H1 (cell line): ENCODE data around the gene NUDCD2. TPM values are rescaled to one million over a fixed set of nuclear protein-coding genes. Genes with fewer than 3 reads are reported as not detected.

ENCODE experiments used
- CTCF ChIA-PET: fragments of 300-600 bp; sonication (Branson Sonifier 250); formaldehyde crosslinking; loops from one replicate; lab custom pipeline; 2021; ENCODE audit not compliant: partially characterized antibody; lab: Charles Lee
- POLR2A ChIA-PET: fragments of 300-600 bp; sonication (Branson Sonifier 250); formaldehyde crosslinking; loops from one replicate; lab custom pipeline; 2021; ENCODE audit warnings: inconsistent platforms; ENCODE audit not compliant: partially characterized antibody; lab: Charles Lee
- DNase-seq, 2 experiments: peaks; one replicate each; pipeline versions ENCODE4 v3.0.0 to v3.0.0-alpha.2; 2010 to 2022; ENCODE audit warnings: low spot score in 2 of 2, low read depth in 1 of 2, mixed read lengths in 1 of 2
- FAIRE-seq: peaks from 2 replicates; lab custom pipeline; 2011; peaks lifted over from hg19 to GRCh38; lab: Jason Lieb, UNC
- H2AFZ ChIP-seq: 2 replicates; pipeline ENCODE4 v1.8.1; 2012; ENCODE audit warnings: low read length, inconsistent platforms
- H2AK5ac ChIP-seq: 2 replicates; pipeline ENCODE4 v1.6.1; 2013; ENCODE audit warnings: low read depth, low read length
- H2BK120ac ChIP-seq: replicated peaks from 2 replicates; pipeline ENCODE3; 2013; ENCODE audit warnings: low read depth, low read length, inconsistent platforms
- H2BK12ac ChIP-seq: 2 replicates; pipeline ENCODE4 v1.6.1; 2013; ENCODE audit warnings: low read depth, low read length
- H2BK15ac ChIP-seq: 2 replicates; pipeline ENCODE4 v1.6.1; 2013; ENCODE audit warnings: low read length
- H2BK20ac ChIP-seq: 2 replicates; pipeline ENCODE4 v1.6.1; 2013; ENCODE audit warnings: low read length
- H2BK5ac ChIP-seq: 2 replicates; pipeline ENCODE4 v1.6.1; 2013; ENCODE audit warnings: low read depth, low read length
- H3K14ac ChIP-seq: 2 replicates; pipeline ENCODE4 v1.6.1; 2013; ENCODE audit warnings: inconsistent platforms; ENCODE audit not compliant: insufficient read length
- H3K18ac ChIP-seq: 2 replicates; pipeline ENCODE4 v1.6.1; 2013; ENCODE audit warnings: low read length; ENCODE audit errors: extremely low read depth
- H3K23ac ChIP-seq: 2 replicates; pipeline ENCODE4 v1.6.1; 2013; ENCODE audit warnings: inconsistent platforms; ENCODE audit not compliant: insufficient read length
- H3K23me2 ChIP-seq: 2 replicates; pipeline ENCODE4 v1.6.1; 2013; ENCODE audit warnings: low read depth, low read length
- H3K27ac ChIP-seq: 2 replicates; pipeline ENCODE4 v1.6.1; 2011; ENCODE audit warnings: low read depth, low read length, inconsistent platforms
- H3K27me3 ChIP-seq, 4 experiments: replicated peaks in 1 of 4; 1 replicate in 1 of 4; 2 replicates in 3 of 4; pipeline versions ENCODE4 v1.6.1 to v1.8.1; 2011 to 2013; ENCODE audit warnings: low read length in 3 of 4, mild to moderate bottlenecking in 3 of 4, inconsistent platforms in 2 of 4, mixed read lengths in 2 of 4, moderate library complexity in 1 of 4; ENCODE audit not compliant: control insufficient read depth in 3 of 4, insufficient read depth in 3 of 4; ENCODE audit errors: extremely low read depth in 1 of 4
- H3K36me3 ChIP-seq, 4 experiments: 2 replicates each; pipeline versions ENCODE4 v1.6.1 to v1.8.1; 2011 to 2013; ENCODE audit warnings: mild to moderate bottlenecking in 4 of 4, low read length in 3 of 4, moderate library complexity in 2 of 4, control low read depth in 1 of 4, inconsistent platforms in 1 of 4; ENCODE audit not compliant: insufficient read depth in 4 of 4, control insufficient read depth in 2 of 4
- H3K4ac ChIP-seq: replicated peaks from 2 replicates; pipeline ENCODE3; 2013; ENCODE audit warnings: low read length, low read depth, mixed read lengths, inconsistent platforms; ENCODE audit not compliant: insufficient read length
- H3K4me1 ChIP-seq, 4 experiments: replicated peaks in 1 of 4; 1 replicate in 1 of 4; 2 replicates in 3 of 4; pipeline versions ENCODE4 v1.6.1 to v1.8.1; 2011 to 2013; ENCODE audit warnings: low read length in 3 of 4, inconsistent platforms in 2 of 4, mixed read lengths in 1 of 4; ENCODE audit not compliant: insufficient read depth in 4 of 4, control insufficient read depth in 3 of 4
- H3K4me2 ChIP-seq, 2 experiments: 2 replicates each; pipeline versions ENCODE4 v1.6.1 to v1.8.1; 2011 to 2013; ENCODE audit warnings: low read depth in 2 of 2, low read length in 2 of 2, control low read depth in 1 of 2, inconsistent platforms in 1 of 2, mild to moderate bottlenecking in 1 of 2; ENCODE audit not compliant: insufficient read depth in 1 of 2
- H3K4me3 ChIP-seq, 4 experiments: fragments of 200-600, 300-600 bp in 1 of 4; sonication (generic), shearing (Covaris generic), sonication (Bioruptor Twin) in 1 of 4; 2 replicates each; pipeline versions ENCODE4 v1.5.1 to v1.8.1; 2011 to 2016; ENCODE audit warnings: low read length in 4 of 4, low read depth in 3 of 4, control low read depth in 2 of 4, inconsistent platforms in 2 of 4, mild to moderate bottlenecking in 2 of 4, mixed read lengths in 1 of 4, moderate library complexity in 1 of 4; ENCODE audit not compliant: insufficient read depth in 2 of 4; ENCODE audit errors: extremely low read depth in 1 of 4
- H3K56ac ChIP-seq: replicated peaks from 2 replicates; pipeline ENCODE3; 2013; ENCODE audit warnings: low read depth, mild to moderate bottlenecking, mixed read lengths, low read length, inconsistent platforms; ENCODE audit not compliant: insufficient read length
- H3K79me1 ChIP-seq: 2 replicates; pipeline ENCODE4 v1.6.1; 2013; ENCODE audit warnings: low read depth, low read length, control low read depth
- H3K79me2 ChIP-seq, 2 experiments: 2 replicates each; pipeline versions ENCODE4 v1.6.1 to v1.8.1; 2012 to 2013; ENCODE audit warnings: low read length in 2 of 2, mild to moderate bottlenecking in 2 of 2, inconsistent platforms in 1 of 2; ENCODE audit not compliant: insufficient read depth in 2 of 2, control insufficient read depth in 1 of 2
- H3K9ac ChIP-seq, 4 experiments: replicated peaks in 1 of 4; 1 replicate in 1 of 4; 2 replicates in 3 of 4; pipeline versions ENCODE4 v1.6.1 to v1.8.1; 2011 to 2013; ENCODE audit warnings: low read depth in 3 of 4, low read length in 3 of 4, control low read depth in 2 of 4, mild to moderate bottlenecking in 2 of 4, moderate library complexity in 2 of 4, inconsistent platforms in 1 of 4; ENCODE audit errors: extremely low read depth in 1 of 4
- H3K9me3 ChIP-seq, 2 experiments: 2 replicates each; pipeline versions ENCODE4 v1.6.1 to v1.8.1; 2012 to 2013; ENCODE audit warnings: mild to moderate bottlenecking in 2 of 2, moderate library complexity in 2 of 2, control low read depth in 1 of 2, inconsistent platforms in 1 of 2, low read depth in 1 of 2, low read length in 1 of 2, mixed read lengths in 1 of 2; ENCODE audit not compliant: insufficient read depth in 2 of 2
- H4K20me1 ChIP-seq, 2 experiments: replicated peaks in 1 of 2; 2 replicates each; pipeline versions ENCODE3 to v1.8.1; 2011 to 2013; ENCODE audit warnings: inconsistent platforms in 2 of 2, low read length in 2 of 2, mild to moderate bottlenecking in 1 of 2; ENCODE audit not compliant: insufficient read depth in 2 of 2, control insufficient read depth in 1 of 2
- H4K5ac ChIP-seq: 2 replicates; pipeline ENCODE4 v1.6.1; 2013; ENCODE audit warnings: low read length, low read depth, mixed read lengths, inconsistent platforms; ENCODE audit not compliant: insufficient read length
- H4K8ac ChIP-seq: 2 replicates; pipeline ENCODE4 v1.8.0; 2013; ENCODE audit warnings: mild to moderate bottlenecking, moderate library complexity, low read length, inconsistent platforms; ENCODE audit not compliant: insufficient read depth; ENCODE audit errors: extremely low read depth
- H4K91ac ChIP-seq: replicated peaks from 2 replicates; pipeline ENCODE3; 2013; ENCODE audit warnings: low read length, mixed read lengths, inconsistent platforms; ENCODE audit not compliant: insufficient read length
- ASH2L ChIP-seq: fragments of 200-600, 300-600 bp; sonication (generic); IDR thresholded peaks from one replicate; pipeline ENCODE4 v1.7.1; 2017; ENCODE audit warnings: low read length
- CEBPB ChIP-seq: IDR thresholded peaks from 2 replicates; pipeline ENCODE4 v1.6.1; 2012; ENCODE audit warnings: low read depth, low read length
- EGR1 ChIP-seq: IDR thresholded peaks from 2 replicates; pipeline ENCODE4 v1.6.1; 2011; ENCODE audit warnings: low read depth, low read length, borderline replicate concordance
- HDAC2 ChIP-seq, 2 experiments: fragments of 300-600 bp in 1 of 2; sonication (generic) in 1 of 2; IDR thresholded peaks; 2 replicates each; pipeline ENCODE4 v1.6.1; 2011 to 2012; ENCODE audit warnings: low read depth in 2 of 2, low read length in 2 of 2, mild to moderate bottlenecking in 2 of 2, moderate library complexity in 2 of 2, borderline replicate concordance in 1 of 2, inconsistent platforms in 1 of 2
- JUND ChIP-seq: IDR thresholded peaks from 2 replicates; pipeline ENCODE4 v1.6.1; 2011; ENCODE audit warnings: mild to moderate bottlenecking, improper control_type of control experiment, low read length
- KDM4A ChIP-seq: IDR thresholded peaks from one replicate; pipeline ENCODE4 v1.7.1; 2012; ENCODE audit warnings: low read depth, mild to moderate bottlenecking, moderate library complexity, low read length, inconsistent platforms; ENCODE audit not compliant: severe bottlenecking
- RNF2 ChIP-seq: fragments of 200-900, 300-1000 bp; sonication (generic); IDR thresholded peaks from 2 replicates; pipeline ENCODE4 v1.7.1; 2016; ENCODE audit warnings: borderline replicate concordance, low read depth, mild to moderate bottlenecking, antibody characterized with exemption, low read length; ENCODE audit not compliant: poor library complexity, severe bottlenecking; ENCODE audit errors: missing control alignments
- RXRA ChIP-seq: IDR thresholded peaks from 2 replicates; pipeline ENCODE4 v1.6.1; 2011; ENCODE audit warnings: low read depth, mild to moderate bottlenecking, low read length, moderate library complexity; ENCODE audit not compliant: insufficient read depth
- SIN3A ChIP-seq, 2 experiments: IDR thresholded peaks in 1 of 2; conservative IDR thresholded peaks in 1 of 2; 2 replicates each; pipeline ENCODE4 v1.6.1; 2011 to 2012; ENCODE audit warnings: low read length in 2 of 2, improper control_type of control experiment in 1 of 2, low read depth in 1 of 2, mild to moderate bottlenecking in 1 of 2
- SUZ12 ChIP-seq: fragments of 200-600 bp; sonication (generic); IDR thresholded peaks from 2 replicates; pipeline ENCODE4 v1.6.1; 2012; ENCODE audit warnings: mild to moderate bottlenecking, inconsistent platforms, low read length, moderate library complexity, mixed read lengths
- ZNF274 ChIP-seq: IDR thresholded peaks from 2 replicates; pipeline ENCODE4 v1.7.0; 2012; ENCODE audit warnings: low read length, borderline replicate concordance; ENCODE audit errors: extremely low read depth
- WGBS, 2 experiments: shearing (Covaris generic) in 1 of 2; methylation state at CpG; one replicate each; pipeline versions ENCODE4 v1.1.6 to v1.1.7; 2013 to 2015; ENCODE audit warnings: low lambda C conversion rate in 2 of 2, mixed read lengths in 2 of 2, inconsistent platforms in 1 of 2, low coverage in 1 of 2, missing lambda C conversion rate in 1 of 2; ENCODE audit not compliant: insufficient replicate concordance in 2 of 2, insufficient coverage in 1 of 2, insufficient read length in 1 of 2; ENCODE audit errors: extremely low coverage in 1 of 2, missing lambda C conversion rate in 1 of 2; 5-methylcytosine and 5-hydroxymethylcytosine counted together
- polyA plus RNA-seq, 7 experiments: library from polyadenylated mRNA; depleted of rRNA in 3 of 7; stranded (reverse) in 5 of 7; unstranded in 2 of 7; fragments of >200 nt in 5 of 7; fragments of 200-250 nt in 2 of 7; gene quantifications; 1 replicate in 5 of 7; 2 replicates in 1 of 7; 4 replicates in 1 of 7; pipeline versions ENCODE4 v1.2.1 to v1.2.3, GENCODE V29; 2011 to 2013; ENCODE audit warnings: missing spikeins in 2 of 7, mixed read lengths in 2 of 7
- total RNA-seq: library from RNA; stranded (reverse); fragmentation: NEBNext Ultra II Directional; extraction: Animal tissue kit (Norgen Biotek cat#: 25700); gene quantifications from 2 replicates; pipeline ENCODE4 v1.2.1, GENCODE V29; 2021

Gene NUDCD2
- total and polyA plus RNA-seq, 2 of the 8 experiments (the other 6 are each of a cell fraction or from before 2014, with no cell fraction given): 12.2 to 59.5 TPM

- Histone ChIP-seq H3K23me2 (peaks cover 6% of the 10 kb centered on the region), H4K20me1 (no peaks in the 10 kb centered on the region), H3K9me3 (no peaks in the 10 kb centered on the region), H3K79me2 (peaks cover 5 to 26% of the 10 kb centered on the region in 2 experiments; a peak in 3 of 4 replicates), H2AFZ (no peak overlapping the region), H2BK5ac (no peak overlapping the region), H3K36me3 (peaks cover 2 to 42% (median 11%) of the 10 kb centered on the region in 4 experiments; a peak in 5 of 8 replicates), H2BK12ac (no peak overlapping the region), H3K9ac (no peak overlapping the region), H3K18ac (no peak overlapping the region), H2BK120ac (no peak overlapping the region), H3K27me3 (no peaks in the 10 kb centered on the region), H3K4me2 (no peak overlapping the region), H3K79me1 (no peaks in the 10 kb centered on the region; the same call in 1 of the 2 replicates), H4K91ac (no peak overlapping the region), H3K56ac (no peak overlapping the region), H3K14ac (no peak overlapping the region), H3K4me3 (no peak overlapping the region; a peak in 1 of 8 replicates), H4K8ac (no peak overlapping the region), H3K4ac (no peak overlapping the region), H3K23ac (no peak overlapping the region), H2BK15ac (no peak overlapping the region), H4K5ac (no peak overlapping the region), H2BK20ac (no peak overlapping the region), H3K4me1 (peaks cover 0 to 5% (median 1%) of the 10 kb centered on the region in 4 experiments; a peak in 4 of 7 replicates), H2AK5ac (no peak overlapping the region), H3K27ac (no peak overlapping the region)
- WGBS, 2 experiments: 94 to 100% methylated on average over 1 to 7 of the region's 7 CpGs
- POLR2A ChIA-PET: interaction anchor here (0.7 to 9.6 kb wide), 4 partner anchors 7 to 25 kb away, joined by 3 to 189 read pairs (median 3); partner anchors contain the start of gene CCNG1
- DNase-seq (no peak), FAIRE-seq (no peak)
- TF ChIP-seq SUZ12 (no peak), RNF2 (no peak), HDAC2 (IDR thresholded peaks at IDR 0.05; ENCODE audit: borderline replicate concordance in 1 of 2, low read depth in 2 of 2, low read length in 2 of 2) (no peak), ZNF274 (no peak), SIN3A (conservative IDR thresholded peaks at IDR 0.05 in 1 of 2, IDR thresholded peaks at IDR 0.05 in 1 of 2; ENCODE audit: low read depth in 1 of 2, low read length in 2 of 2) (no peak), JUND (no peak), RXRA (no peak), KDM4A (no peak), ASH2L (no peak), EGR1 (no peak), CEBPB (no peak)
- CTCF ChIA-PET: no interaction called here
Measured at GRCh38 chr5:163456840-163457239, 3.1 kb downstream of the NUDCD2 start.
